AG09319 (cell line): ENCODE measurements around the gene CTSO.
"Not testable (repeated sequence)": the region's sequence is repeated elsewhere in the genome, so short reads cannot be mapped to it uniquely, and the experiment has no call there.

Experiments used
- DNase-seq: peaks from one replicate; pipeline ENCODE4 v3.0.0-alpha.2; 2010; ENCODE audit warnings: low read depth; ENCODE audit errors: extremely low read depth
- CTCF ChIP-seq: IDR thresholded peaks from 2 replicates; pipeline ENCODE4 v1.5.1; 2011; ENCODE audit warnings: low read depth, mild to moderate bottlenecking, inconsistent platforms, low read length, moderate library complexity

CTSO gene

DNA sequence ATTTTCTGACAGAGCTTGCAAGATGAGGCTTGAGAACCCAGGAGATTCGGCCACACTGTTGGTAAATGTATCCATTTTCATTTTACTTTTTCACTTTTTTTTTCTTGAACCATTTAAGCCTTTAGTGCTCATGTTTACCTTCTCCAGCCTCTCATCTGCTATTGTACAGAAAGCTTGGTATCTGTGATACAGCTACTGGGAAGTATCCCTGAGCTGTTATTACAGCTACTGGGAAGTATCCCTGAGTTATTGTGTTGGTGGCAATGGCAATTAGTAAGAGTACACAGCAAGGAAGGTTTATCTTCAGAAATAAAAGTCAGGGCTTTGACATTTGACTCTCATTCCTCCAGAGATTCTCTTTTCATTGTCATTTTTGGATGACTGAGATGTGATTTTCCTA, 11.8 kb downstream of the CTSO start:
- TF ChIP-seq CTCF = no peak
- no peak for DNase-seq

DNA sequence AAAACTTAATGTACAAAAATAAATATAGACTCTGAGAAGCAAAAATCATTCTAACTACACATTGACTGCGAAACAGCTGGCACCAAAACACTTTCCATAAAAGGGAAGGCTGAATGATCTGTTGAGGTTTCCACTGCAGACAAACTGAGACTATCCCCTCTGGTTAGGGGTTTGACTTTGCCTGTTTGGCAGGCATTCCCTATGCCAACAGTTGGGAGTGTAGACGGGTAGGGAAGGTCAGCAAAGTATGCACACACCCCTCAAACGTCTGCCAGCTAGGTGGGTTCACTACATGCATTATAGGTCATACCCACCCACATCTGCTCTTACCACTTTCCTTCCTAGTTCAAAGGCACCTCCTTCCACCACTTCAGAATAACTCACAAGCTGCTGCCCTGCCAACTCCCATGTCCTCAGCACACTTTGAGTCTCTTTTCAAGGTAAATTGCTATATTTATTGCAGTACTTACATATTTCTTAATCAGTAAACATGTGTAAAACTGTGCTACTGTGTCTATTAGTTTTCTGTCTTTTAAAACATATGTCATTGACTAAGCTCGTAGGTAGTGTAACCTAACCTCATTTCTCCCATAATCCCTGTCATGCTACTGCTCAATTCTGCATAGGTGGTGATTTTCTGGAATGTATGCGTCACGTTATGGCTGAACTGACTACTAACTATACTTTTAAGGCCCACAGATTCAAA, 12.4 kb downstream of the CTSO start:
- DNase-seq = no peak
- TF ChIP-seq CTCF = no peak

DNA sequence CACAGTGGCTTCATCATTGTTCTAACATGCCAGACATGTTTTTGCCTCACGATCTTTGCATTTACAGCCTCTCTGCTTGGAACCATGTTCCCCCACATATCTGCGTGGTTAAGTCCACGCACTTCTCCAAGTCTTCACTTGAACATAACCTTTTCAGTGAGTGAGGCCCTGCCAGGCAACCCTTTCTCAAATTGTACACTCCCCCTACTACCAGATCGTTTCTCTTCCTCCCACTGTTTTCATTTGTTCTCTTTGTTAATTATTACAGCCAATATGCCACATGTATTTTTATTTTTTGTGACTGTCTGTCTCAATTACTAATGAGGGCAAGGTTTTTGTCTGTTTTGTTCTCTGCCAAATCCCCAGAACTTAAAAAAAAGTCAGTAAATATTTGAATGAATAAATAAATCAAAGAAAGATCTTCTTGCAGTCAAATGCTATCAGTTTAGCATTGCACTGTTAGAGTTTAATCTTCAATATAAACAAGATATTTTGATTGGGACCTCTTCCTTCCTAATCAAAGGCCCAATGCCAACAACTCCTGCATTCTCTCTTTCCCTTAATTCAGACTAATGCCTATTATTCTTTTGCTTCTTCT, 18.2 kb downstream of the CTSO start:
- no peak for DNase-seq
- TF ChIP-seq CTCF = no peak

DNA sequence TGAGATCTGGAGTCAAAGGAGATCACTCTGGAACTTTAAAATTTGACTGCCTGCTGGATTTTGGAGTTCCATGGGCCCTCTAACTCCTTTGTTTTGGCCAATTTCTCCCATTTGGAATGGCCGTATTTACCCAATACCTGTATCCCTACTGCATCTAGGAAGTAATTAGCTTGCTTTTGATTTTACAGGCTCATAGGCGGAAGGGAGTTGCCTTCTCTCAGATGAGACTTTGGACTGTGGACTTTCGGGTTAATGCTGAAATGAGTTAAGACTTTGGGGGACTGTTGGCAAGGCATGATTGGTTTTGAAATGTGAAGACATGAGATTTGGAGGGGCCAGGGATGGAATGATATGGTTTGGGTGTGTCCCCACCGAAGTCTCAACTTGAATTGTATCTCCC, 19.0 kb downstream of the CTSO start:
- not testable (repeated sequence) for DNase-seq

DNA sequence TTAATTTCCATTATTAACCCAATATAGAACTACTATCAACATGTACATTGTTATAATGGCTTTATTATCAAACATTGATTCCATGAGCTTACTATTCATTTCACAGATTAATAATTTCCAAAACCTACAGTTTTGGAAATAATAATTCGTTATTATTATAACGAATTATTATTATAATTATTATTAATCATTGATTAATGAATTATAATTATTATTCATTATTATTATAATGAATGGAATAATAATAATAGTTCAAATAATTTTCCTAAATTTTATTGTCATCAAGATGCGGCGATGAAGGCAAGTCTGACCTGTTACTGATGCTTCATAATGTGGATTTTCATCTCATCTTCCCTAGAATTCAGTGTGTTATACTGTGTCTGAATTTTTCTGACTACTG, 22.0 kb downstream of the CTSO start:
- no peak for TF ChIP-seq CTCF
- DNase-seq = no peak

GRCh38 chr4:155930330-155930729, 23.3 kb downstream of the CTSO start:
- TF ChIP-seq CTCF = no peak

GRCh38 chr4:155929833-155930232, 23.8 kb downstream of the CTSO start:
- no peak for TF ChIP-seq CTCF
- DNase-seq = no peak

More at GRCh38 chr4:155930330-155930729, 23.3 kb downstream of the CTSO start:
- no peak for DNase-seq

DNA sequence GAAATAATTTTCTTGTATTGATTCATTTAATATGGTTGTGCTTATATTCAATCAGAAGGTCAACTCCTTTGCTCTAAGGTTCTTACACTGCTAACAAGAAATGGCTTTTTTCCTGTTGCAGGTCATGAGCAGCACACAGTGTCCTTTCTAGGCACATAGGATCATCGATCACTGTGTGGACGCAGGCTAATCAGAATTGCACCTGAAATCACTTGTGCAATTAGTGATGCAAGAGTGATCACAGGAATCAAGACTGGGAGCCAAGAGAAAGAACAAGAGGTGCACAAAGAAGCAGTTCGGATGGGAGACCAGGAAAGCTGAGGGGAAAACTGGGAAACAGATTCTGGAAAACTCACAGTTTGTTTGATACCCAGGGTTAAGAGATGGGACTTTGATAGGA, 29.0 kb downstream of the CTSO start:
- no peak for TF ChIP-seq CTCF
- no peak for DNase-seq
